Endothelial cell of umbilical vein (primary cell): ENCODE data around the gene SURF1.

Experiments used
- EZH2 ChIP-seq: IDR thresholded peaks from 2 replicates; pipeline ENCODE4 v1.6.1; 2012; ENCODE audit warnings: borderline replicate concordance, low read depth, mild to moderate bottlenecking, moderate library complexity, low read length, inconsistent platforms; ENCODE audit not compliant: severe bottlenecking
- FOS ChIP-seq: IDR thresholded peaks from 2 replicates; pipeline ENCODE4 v1.6.1; 2011; ENCODE audit warnings: mild to moderate bottlenecking, low read length, moderate library complexity, borderline replicate concordance; ENCODE audit not compliant: insufficient read depth
- GATA2 ChIP-seq: IDR thresholded peaks from 2 replicates; pipeline ENCODE4 v1.7.0; 2011; ENCODE audit warnings: low read depth, mild to moderate bottlenecking, moderate library complexity, mixed read lengths, low read length; ENCODE audit not compliant: insufficient read length, insufficient read depth
- JUN ChIP-seq: IDR thresholded peaks from 2 replicates; pipeline ENCODE4 v1.6.1; 2011; ENCODE audit warnings: borderline replicate concordance, low read depth; ENCODE audit not compliant: insufficient read length, insufficient read depth
- MAX ChIP-seq: IDR thresholded peaks from 2 replicates; pipeline ENCODE4 v1.6.1; 2011; ENCODE audit not compliant: insufficient read depth, insufficient read length
- MYC ChIP-seq: IDR thresholded peaks from one replicate; pipeline ENCODE4 v1.6.1; 2011; ENCODE audit warnings: mild to moderate bottlenecking, low read depth, low read length
- POLR2A ChIP-seq: IDR thresholded peaks from 2 replicates; pipeline ENCODE4 v1.6.1; 2012; ENCODE audit warnings: low read depth, mild to moderate bottlenecking, control low read depth, low read length
- POLR2AphosphoS5 ChIP-seq: IDR thresholded peaks from 2 replicates; pipeline ENCODE4 v1.6.1; 2012; ENCODE audit warnings: low read depth, mild to moderate bottlenecking, control low read depth, low read length, moderate library complexity; ENCODE audit not compliant: insufficient read depth
- TF ChIP-seq, protein P1 (sequence below), 2 donors: IDR thresholded peaks; 1 replicate in 1 of 2; 2 replicates in 1 of 2; pipeline ENCODE4 v1.5.1; 2011; ENCODE audit warnings: low read length in 2 of 2, mild to moderate bottlenecking in 2 of 2, moderate library complexity in 2 of 2, control low read depth in 1 of 2, inconsistent platforms in 1 of 2, low read depth in 1 of 2; ENCODE audit not compliant: insufficient read depth in 1 of 2; ENCODE audit errors: extremely low read depth in 1 of 2

GRCh38 chr9:133372144-133372543, 15.9 kb upstream of the SURF1 start:
- TF ChIP-seq, protein P1, sequence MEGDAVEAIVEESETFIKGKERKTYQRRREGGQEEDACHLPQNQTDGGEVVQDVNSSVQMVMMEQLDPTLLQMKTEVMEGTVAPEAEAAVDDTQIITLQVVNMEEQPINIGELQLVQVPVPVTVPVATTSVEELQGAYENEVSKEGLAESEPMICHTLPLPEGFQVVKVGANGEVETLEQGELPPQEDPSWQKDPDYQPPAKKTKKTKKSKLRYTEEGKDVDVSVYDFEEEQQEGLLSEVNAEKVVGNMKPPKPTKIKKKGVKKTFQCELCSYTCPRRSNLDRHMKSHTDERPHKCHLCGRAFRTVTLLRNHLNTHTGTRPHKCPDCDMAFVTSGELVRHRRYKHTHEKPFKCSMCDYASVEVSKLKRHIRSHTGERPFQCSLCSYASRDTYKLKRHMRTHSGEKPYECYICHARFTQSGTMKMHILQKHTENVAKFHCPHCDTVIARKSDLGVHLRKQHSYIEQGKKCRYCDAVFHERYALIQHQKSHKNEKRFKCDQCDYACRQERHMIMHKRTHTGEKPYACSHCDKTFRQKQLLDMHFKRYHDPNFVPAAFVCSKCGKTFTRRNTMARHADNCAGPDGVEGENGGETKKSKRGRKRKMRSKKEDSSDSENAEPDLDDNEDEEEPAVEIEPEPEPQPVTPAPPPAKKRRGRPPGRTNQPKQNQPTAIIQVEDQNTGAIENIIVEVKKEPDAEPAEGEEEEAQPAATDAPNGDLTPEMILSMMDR (IDR thresholded peaks at IDR 0.05; ENCODE audit: extremely low read depth in 1 of 2, insufficient read depth in 1 of 2, low read depth in 1 of 2, low read length in 2 of 2): no peak
- no peak for TF ChIP-seq POLR2A
- no peak for TF ChIP-seq EZH2
- TF ChIP-seq JUN: no peak
- TF ChIP-seq GATA2: no peak
- TF ChIP-seq MYC: no peak
- TF ChIP-seq POLR2AphosphoS5: no peak
- no peak for TF ChIP-seq FOS
- no peak for TF ChIP-seq MAX
